Measurements from ENCODE around the gene ELFN1.

DNA sequence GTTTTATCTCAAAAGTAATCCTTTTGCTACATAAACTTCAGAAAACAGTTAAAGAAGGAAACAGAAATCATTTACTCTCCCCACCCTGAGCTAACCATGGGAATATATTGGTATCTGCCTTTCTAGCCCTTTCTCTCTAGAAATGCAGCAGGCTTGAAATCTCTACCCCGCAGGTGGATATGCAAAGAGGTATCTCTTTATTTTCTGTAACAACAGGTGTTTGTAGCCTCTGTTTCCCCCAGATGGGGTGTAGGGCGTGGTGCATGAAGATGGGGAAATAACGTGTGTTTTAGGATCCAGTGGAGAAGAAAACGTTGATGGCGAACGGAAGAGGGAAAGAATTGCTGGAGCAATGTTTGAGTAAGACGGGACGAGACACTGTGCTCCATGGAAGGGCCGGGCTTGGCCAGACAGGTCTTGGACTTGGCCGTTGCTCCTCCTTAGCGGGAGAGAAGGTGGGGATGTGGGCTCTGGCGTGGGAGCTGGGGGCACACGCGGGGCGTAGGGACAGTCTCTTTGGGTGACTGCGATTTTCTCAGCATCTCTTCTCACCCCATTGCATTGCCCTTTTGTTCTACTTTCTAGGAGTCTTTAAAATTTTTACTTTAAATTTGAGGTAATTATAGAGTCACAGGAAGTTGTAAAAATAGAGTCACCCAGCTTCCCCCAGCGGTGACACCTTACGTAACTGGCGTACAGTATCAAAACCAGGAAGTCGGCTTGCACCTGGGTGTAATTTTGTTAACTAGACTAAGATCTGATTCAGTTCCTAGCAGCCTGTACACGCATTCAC lies 82.9 kb downstream of the ELFN1 start:
- TF ChIP-seq, protein P1, sequence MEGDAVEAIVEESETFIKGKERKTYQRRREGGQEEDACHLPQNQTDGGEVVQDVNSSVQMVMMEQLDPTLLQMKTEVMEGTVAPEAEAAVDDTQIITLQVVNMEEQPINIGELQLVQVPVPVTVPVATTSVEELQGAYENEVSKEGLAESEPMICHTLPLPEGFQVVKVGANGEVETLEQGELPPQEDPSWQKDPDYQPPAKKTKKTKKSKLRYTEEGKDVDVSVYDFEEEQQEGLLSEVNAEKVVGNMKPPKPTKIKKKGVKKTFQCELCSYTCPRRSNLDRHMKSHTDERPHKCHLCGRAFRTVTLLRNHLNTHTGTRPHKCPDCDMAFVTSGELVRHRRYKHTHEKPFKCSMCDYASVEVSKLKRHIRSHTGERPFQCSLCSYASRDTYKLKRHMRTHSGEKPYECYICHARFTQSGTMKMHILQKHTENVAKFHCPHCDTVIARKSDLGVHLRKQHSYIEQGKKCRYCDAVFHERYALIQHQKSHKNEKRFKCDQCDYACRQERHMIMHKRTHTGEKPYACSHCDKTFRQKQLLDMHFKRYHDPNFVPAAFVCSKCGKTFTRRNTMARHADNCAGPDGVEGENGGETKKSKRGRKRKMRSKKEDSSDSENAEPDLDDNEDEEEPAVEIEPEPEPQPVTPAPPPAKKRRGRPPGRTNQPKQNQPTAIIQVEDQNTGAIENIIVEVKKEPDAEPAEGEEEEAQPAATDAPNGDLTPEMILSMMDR (conservative IDR thresholded peaks at IDR 0.05; ENCODE audit: low read depth, low read length) = no peak
- no peak for TF ChIP-seq EZH2 (IDR thresholded peaks at IDR 0.05; ENCODE audit: low read length, unreplicated experiment)
- no peak for TF ChIP-seq EZH2phosphoT487 (IDR thresholded peaks at IDR 0.05; ENCODE audit: borderline replicate concordance, low read length)
